ENCODE results near the gene PEX26. TPM values are rescaled to one million over a fixed set of nuclear protein-coding genes. Genes with fewer than 3 reads are reported as not detected.

The PEX26 gene
- polyA plus RNA-seq, 1 donor from 2014 or later: 30.2 TPM

DNA sequence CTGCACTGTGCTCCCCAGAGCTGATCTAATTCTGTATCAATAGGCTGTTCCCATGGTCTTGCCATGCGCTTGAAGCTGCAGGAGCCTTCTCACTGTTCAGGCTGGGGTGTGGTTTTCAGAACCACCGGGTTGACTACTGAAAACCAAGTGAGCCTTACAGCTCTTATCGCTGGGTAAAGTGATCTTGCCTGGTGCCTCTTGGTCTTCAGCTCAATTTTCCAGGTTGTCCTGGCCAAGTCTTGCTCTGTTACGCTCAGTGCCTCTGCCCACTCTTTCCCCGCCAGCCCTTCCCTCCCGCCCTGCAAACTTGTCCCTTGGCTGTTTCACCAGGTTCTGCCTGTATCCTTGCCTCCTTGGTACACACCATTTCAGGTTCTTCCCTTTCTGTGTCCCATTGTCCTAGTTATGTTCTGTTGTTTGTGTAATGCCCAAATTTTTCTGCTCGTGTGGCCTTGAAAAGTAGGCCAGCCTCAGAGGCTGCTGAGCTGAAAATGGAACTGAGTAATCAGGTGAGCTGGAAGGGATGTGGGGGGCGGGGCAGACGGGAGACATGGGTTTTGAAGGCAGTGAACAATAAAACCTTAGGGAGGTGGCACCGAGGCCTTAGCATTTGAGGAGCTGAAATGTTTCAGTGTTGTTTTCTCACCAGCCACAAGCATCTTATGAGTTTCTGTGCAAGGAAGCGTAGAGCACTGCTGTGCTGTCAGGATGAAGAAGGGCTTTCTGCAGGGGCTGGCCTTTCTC is 11.2 kb downstream of the PEX26 start:
- Histone ChIP-seq H3K9ac (ENCODE audit: low read length) (no peak overlapping the region), H3K79me2 (replicated peaks; ENCODE audit: insufficient read depth, low read length) (no peaks in the 10 kb centered on the region), H3K27me3 (ENCODE audit: insufficient read depth, low read depth, low read length) (no peaks in the 10 kb centered on the region), H3K27ac (ENCODE audit: low read length) (no peak overlapping the region), H3K4me3 (ENCODE audit: low read length) (no peak overlapping the region), H2AFZ (ENCODE audit: low read depth, low read length) (no peak overlapping the region), H3F3A (ENCODE audit: insufficient read depth, low read length, poor library complexity, severe bottlenecking) (no peaks in the 10 kb centered on the region), H3K9me2 (ENCODE audit: insufficient read depth, low read length) (no peaks in the 10 kb centered on the region), H4K20me1 (ENCODE audit: insufficient read depth) (no peaks in the 10 kb centered on the region), H3K9me3 (ENCODE audit: low read length) (no peaks in the 10 kb centered on the region), H3K36me3 (ENCODE audit: insufficient read depth, low read length) (no peaks in the 10 kb centered on the region), H3K4me2 (ENCODE audit: low read length) (no peak overlapping the region)
- TF ChIP-seq, protein P1, sequence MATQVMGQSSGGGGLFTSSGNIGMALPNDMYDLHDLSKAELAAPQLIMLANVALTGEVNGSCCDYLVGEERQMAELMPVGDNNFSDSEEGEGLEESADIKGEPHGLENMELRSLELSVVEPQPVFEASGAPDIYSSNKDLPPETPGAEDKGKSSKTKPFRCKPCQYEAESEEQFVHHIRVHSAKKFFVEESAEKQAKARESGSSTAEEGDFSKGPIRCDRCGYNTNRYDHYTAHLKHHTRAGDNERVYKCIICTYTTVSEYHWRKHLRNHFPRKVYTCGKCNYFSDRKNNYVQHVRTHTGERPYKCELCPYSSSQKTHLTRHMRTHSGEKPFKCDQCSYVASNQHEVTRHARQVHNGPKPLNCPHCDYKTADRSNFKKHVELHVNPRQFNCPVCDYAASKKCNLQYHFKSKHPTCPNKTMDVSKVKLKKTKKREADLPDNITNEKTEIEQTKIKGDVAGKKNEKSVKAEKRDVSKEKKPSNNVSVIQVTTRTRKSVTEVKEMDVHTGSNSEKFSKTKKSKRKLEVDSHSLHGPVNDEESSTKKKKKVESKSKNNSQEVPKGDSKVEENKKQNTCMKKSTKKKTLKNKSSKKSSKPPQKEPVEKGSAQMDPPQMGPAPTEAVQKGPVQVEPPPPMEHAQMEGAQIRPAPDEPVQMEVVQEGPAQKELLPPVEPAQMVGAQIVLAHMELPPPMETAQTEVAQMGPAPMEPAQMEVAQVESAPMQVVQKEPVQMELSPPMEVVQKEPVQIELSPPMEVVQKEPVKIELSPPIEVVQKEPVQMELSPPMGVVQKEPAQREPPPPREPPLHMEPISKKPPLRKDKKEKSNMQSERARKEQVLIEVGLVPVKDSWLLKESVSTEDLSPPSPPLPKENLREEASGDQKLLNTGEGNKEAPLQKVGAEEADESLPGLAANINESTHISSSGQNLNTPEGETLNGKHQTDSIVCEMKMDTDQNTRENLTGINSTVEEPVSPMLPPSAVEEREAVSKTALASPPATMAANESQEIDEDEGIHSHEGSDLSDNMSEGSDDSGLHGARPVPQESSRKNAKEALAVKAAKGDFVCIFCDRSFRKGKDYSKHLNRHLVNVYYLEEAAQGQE (IDR thresholded peaks at IDR 0.05; ENCODE audit: borderline replicate concordance): no peak
- no peak for TF ChIP-seq SMC3 (conservative IDR thresholded peaks at IDR 0.05; ENCODE audit: poor library complexity)
- no peak for TF ChIP-seq TAF1 (IDR thresholded peaks at IDR 0.05; ENCODE audit: low read depth)
- no peak for TF ChIP-seq RAD21 (conservative IDR thresholded peaks at IDR 0.05)
- no peak for TF ChIP-seq POLR2AphosphoS5 (IDR thresholded peaks at IDR 0.05)
- TF ChIP-seq, protein P2, sequence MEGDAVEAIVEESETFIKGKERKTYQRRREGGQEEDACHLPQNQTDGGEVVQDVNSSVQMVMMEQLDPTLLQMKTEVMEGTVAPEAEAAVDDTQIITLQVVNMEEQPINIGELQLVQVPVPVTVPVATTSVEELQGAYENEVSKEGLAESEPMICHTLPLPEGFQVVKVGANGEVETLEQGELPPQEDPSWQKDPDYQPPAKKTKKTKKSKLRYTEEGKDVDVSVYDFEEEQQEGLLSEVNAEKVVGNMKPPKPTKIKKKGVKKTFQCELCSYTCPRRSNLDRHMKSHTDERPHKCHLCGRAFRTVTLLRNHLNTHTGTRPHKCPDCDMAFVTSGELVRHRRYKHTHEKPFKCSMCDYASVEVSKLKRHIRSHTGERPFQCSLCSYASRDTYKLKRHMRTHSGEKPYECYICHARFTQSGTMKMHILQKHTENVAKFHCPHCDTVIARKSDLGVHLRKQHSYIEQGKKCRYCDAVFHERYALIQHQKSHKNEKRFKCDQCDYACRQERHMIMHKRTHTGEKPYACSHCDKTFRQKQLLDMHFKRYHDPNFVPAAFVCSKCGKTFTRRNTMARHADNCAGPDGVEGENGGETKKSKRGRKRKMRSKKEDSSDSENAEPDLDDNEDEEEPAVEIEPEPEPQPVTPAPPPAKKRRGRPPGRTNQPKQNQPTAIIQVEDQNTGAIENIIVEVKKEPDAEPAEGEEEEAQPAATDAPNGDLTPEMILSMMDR (IDR thresholded peaks at IDR 0.05; ENCODE audit: poor library complexity, severe bottlenecking): no peak
- TF ChIP-seq EZH2 (IDR thresholded peaks at IDR 0.05; ENCODE audit: borderline replicate concordance, insufficient read depth, low read length, poor library complexity, severe bottlenecking): no peak
- TF ChIP-seq MXI1 (conservative IDR thresholded peaks at IDR 0.05; ENCODE audit: poor library complexity, severe bottlenecking): no peak
- no peak for TF ChIP-seq EP300 (conservative IDR thresholded peaks at IDR 0.05; ENCODE audit: poor library complexity, severe bottlenecking)

GRCh38 chr22:18090286-18090685 is 12.5 kb downstream of the PEX26 start:
- H3K27me3 ChIP-seq (ENCODE audit: insufficient read depth, low read depth, low read length): no peaks in the 10 kb centered on the region
- no peaks in the 10 kb centered on the region for H3K79me2 ChIP-seq (replicated peaks; ENCODE audit: insufficient read depth, low read length)
- H3K4me3 ChIP-seq (ENCODE audit: low read length): no peak overlapping the region
- TF ChIP-seq, protein P2 (IDR thresholded peaks at IDR 0.05; ENCODE audit: poor library complexity, severe bottlenecking): no peak
- TF ChIP-seq, protein P1 (IDR thresholded peaks at IDR 0.05; ENCODE audit: borderline replicate concordance): no peak
- TF ChIP-seq EZH2 (IDR thresholded peaks at IDR 0.05; ENCODE audit: borderline replicate concordance, insufficient read depth, low read length, poor library complexity, severe bottlenecking) (no peak), MXI1 (conservative IDR thresholded peaks at IDR 0.05; ENCODE audit: poor library complexity, severe bottlenecking) (no peak), RAD21 (conservative IDR thresholded peaks at IDR 0.05) (no peak), TAF1 (IDR thresholded peaks at IDR 0.05; ENCODE audit: low read depth) (no peak), EP300 (conservative IDR thresholded peaks at IDR 0.05; ENCODE audit: poor library complexity, severe bottlenecking) (no peak), POLR2AphosphoS5 (IDR thresholded peaks at IDR 0.05) (no peak), SMC3 (conservative IDR thresholded peaks at IDR 0.05; ENCODE audit: poor library complexity) (no peak)
- H3K27ac ChIP-seq (ENCODE audit: low read length): no peak overlapping the region
- H3K4me2 ChIP-seq (ENCODE audit: low read length): no peak overlapping the region
- no peaks in the 10 kb centered on the region for H3K36me3 ChIP-seq (ENCODE audit: insufficient read depth, low read length)
- no peaks in the 10 kb centered on the region for H4K20me1 ChIP-seq (ENCODE audit: insufficient read depth)
- H3K9me2 ChIP-seq (ENCODE audit: insufficient read depth, low read length): no peaks in the 10 kb centered on the region
- no peaks in the 10 kb centered on the region for H3K9me3 ChIP-seq (ENCODE audit: low read length)
- H3F3A ChIP-seq (ENCODE audit: insufficient read depth, low read length, poor library complexity, severe bottlenecking): no peaks in the 10 kb centered on the region
- H3K9ac ChIP-seq (ENCODE audit: low read length): no peak overlapping the region
- H2AFZ ChIP-seq (ENCODE audit: low read depth, low read length): no peak overlapping the region

Data from neural cell (in vitro differentiated cells).